ENCODE results near the gene ANKLE1.

GRCh38 chr19:17303940-17304267, 22.2 kb downstream of the ANKLE1 start:
- TF ChIP-seq CTCF (conservative IDR thresholded peaks at IDR 0.05 in 1 of 2, IDR thresholded peaks at IDR 0.05 in 1 of 2; ENCODE audit: extremely low read depth in 1 of 2, insufficient read depth in 1 of 2, low read depth in 1 of 2, low read length in 2 of 2) (no peak), EZH2 (IDR thresholded peaks at IDR 0.05; ENCODE audit: borderline replicate concordance, low read length) (no peak)

Measured in mammary epithelial cell (primary cell).